T-helper 1 cell treated with Interleukin-12 subunit alpha and Interleukin-12 subunit beta and Interleukin-4 antibody, amounts not matched to agents 30 μg/mL and 1 μg/mL, for 36 hours (primary cell): Measurements from ENCODE around the gene PLXDC2.
"Not testable (repeated sequence)": the region's sequence is repeated elsewhere in the genome, so short reads cannot be mapped to it uniquely, and the experiment has no call there.

Experiments
- H3K27ac Mint-ChIP-seq: one replicate; pipeline ENCODE4 v1.8.0; 2021; ENCODE audit warnings: mild to moderate bottlenecking, mixed read lengths
- H3K27me3 Mint-ChIP-seq: one replicate; pipeline ENCODE4 v1.8.0; 2021; ENCODE audit warnings: low read depth, mixed read lengths
- H3K36me3 Mint-ChIP-seq: one replicate; pipeline ENCODE4 v1.8.0; 2021; ENCODE audit warnings: low read depth, mixed read lengths
- H3K4me1 Mint-ChIP-seq: one replicate; pipeline ENCODE4 v1.8.0; 2021; ENCODE audit warnings: low read depth, mixed read lengths
- H3K4me3 Mint-ChIP-seq: one replicate; pipeline ENCODE4 v1.8.0; 2021; ENCODE audit warnings: mild to moderate bottlenecking, moderate library complexity, mixed read lengths
- H3K9me3 Mint-ChIP-seq: one replicate; pipeline ENCODE4 v1.8.0; 2021; ENCODE audit warnings: mixed read lengths

The PLXDC2 gene

GRCh38 chr10:20209098-20209497 lies 392.9 kb downstream of the PLXDC2 start:
- H3K4me3 Mint-ChIP-seq, H3K9me3 Mint-ChIP-seq, H3K27ac Mint-ChIP-seq, H3K4me1 Mint-ChIP-seq, H3K36me3 Mint-ChIP-seq, H3K27me3 Mint-ChIP-seq: not testable (repeated sequence)

GRCh38 chr10:20215547-20216152 lies 399.4 kb downstream of the PLXDC2 start:
- no peaks in the 10 kb centered on the region for H3K36me3 Mint-ChIP-seq
- no peak overlapping the region for H3K4me3 Mint-ChIP-seq
- H3K4me1 Mint-ChIP-seq, result no peaks in the 10 kb centered on the region
- H3K27ac Mint-ChIP-seq, result no peak overlapping the region
- peaks cover 4% of the 10 kb centered on the region for H3K9me3 Mint-ChIP-seq
- H3K27me3 Mint-ChIP-seq, result no peaks in the 10 kb centered on the region

- H3K36me3 Mint-ChIP-seq, result no peaks in the 10 kb centered on the region
- no peaks in the 10 kb centered on the region for H3K4me1 Mint-ChIP-seq
- no peaks in the 10 kb centered on the region for H3K9me3 Mint-ChIP-seq
Observed at GRCh38 chr10:20221356-20221755, 405.1 kb downstream of the PLXDC2 start.

GRCh38 chr10:20228729-20229128 lies 412.5 kb downstream of the PLXDC2 start:
- Mint-ChIP-seq H3K4me3 (no peak overlapping the region), H3K27ac (no peak overlapping the region), H3K4me1 (no peaks in the 10 kb centered on the region), H3K27me3 (no peaks in the 10 kb centered on the region), H3K36me3 (no peaks in the 10 kb centered on the region), H3K9me3 (peaks cover 17% of the 10 kb centered on the region)

More at GRCh38 chr10:20221356-20221755, 405.1 kb downstream of the PLXDC2 start:
- H3K27me3 Mint-ChIP-seq, result no peaks in the 10 kb centered on the region
- H3K4me3 Mint-ChIP-seq, result no peak overlapping the region
- no peak overlapping the region for H3K27ac Mint-ChIP-seq

- Mint-ChIP-seq H3K4me1 (no peaks in the 10 kb centered on the region), H3K27me3 (no peaks in the 10 kb centered on the region), H3K4me3 (no peak overlapping the region), H3K27ac (no peak overlapping the region), H3K36me3 (no peaks in the 10 kb centered on the region), H3K9me3 (peaks cover 14% of the 10 kb centered on the region)
Observed at GRCh38 chr10:20232079-20232705, 416.0 kb downstream of the PLXDC2 start.

GRCh38 chr10:20233423-20233822 lies 417.2 kb downstream of the PLXDC2 start:
- Mint-ChIP-seq H3K4me3 (no peak overlapping the region), H3K9me3 (peaks cover 5% of the 10 kb centered on the region), H3K4me1 (no peaks in the 10 kb centered on the region), H3K36me3 (no peaks in the 10 kb centered on the region), H3K27me3 (no peaks in the 10 kb centered on the region), H3K27ac (no peak overlapping the region)

- no peak overlapping the region for H3K27ac Mint-ChIP-seq
- peaks cover 4% of the 10 kb centered on the region for H3K9me3 Mint-ChIP-seq
- no peaks in the 10 kb centered on the region for H3K27me3 Mint-ChIP-seq
- no peak overlapping the region for H3K4me3 Mint-ChIP-seq
- no peaks in the 10 kb centered on the region for H3K36me3 Mint-ChIP-seq
- H3K4me1 Mint-ChIP-seq, result no peaks in the 10 kb centered on the region
Observed at GRCh38 chr10:20234579-20234978, 418.3 kb downstream of the PLXDC2 start.

- Mint-ChIP-seq H3K27ac (no peak overlapping the region), H3K27me3 (no peaks in the 10 kb centered on the region), H3K36me3 (no peaks in the 10 kb centered on the region), H3K9me3 (no peaks in the 10 kb centered on the region), H3K4me1 (no peaks in the 10 kb centered on the region), H3K4me3 (no peak overlapping the region)
Observed at GRCh38 chr10:20237091-20237570, 420.9 kb downstream of the PLXDC2 start.

- H3K4me1 Mint-ChIP-seq, result no peaks in the 10 kb centered on the region
- no peaks in the 10 kb centered on the region for H3K36me3 Mint-ChIP-seq
- no peak overlapping the region for H3K27ac Mint-ChIP-seq
Observed at GRCh38 chr10:20237586-20237985, 421.4 kb downstream of the PLXDC2 start.

GRCh38 chr10:20240643-20241042 lies 424.4 kb downstream of the PLXDC2 start:
- peaks cover 7% of the 10 kb centered on the region for H3K9me3 Mint-ChIP-seq
- no peaks in the 10 kb centered on the region for H3K27me3 Mint-ChIP-seq
- H3K27ac Mint-ChIP-seq, result no peak overlapping the region
- H3K36me3 Mint-ChIP-seq, result no peaks in the 10 kb centered on the region
- no peak overlapping the region for H3K4me3 Mint-ChIP-seq
- H3K4me1 Mint-ChIP-seq, result no peaks in the 10 kb centered on the region

More at GRCh38 chr10:20237586-20237985, 421.4 kb downstream of the PLXDC2 start:
- Mint-ChIP-seq H3K4me3 (no peak overlapping the region), H3K27me3 (no peaks in the 10 kb centered on the region), H3K9me3 (no peaks in the 10 kb centered on the region)

GRCh38 chr10:20247454-20247853 lies 431.2 kb downstream of the PLXDC2 start:
- Mint-ChIP-seq H3K36me3 (no peaks in the 10 kb centered on the region), H3K9me3 (peaks cover 11% of the 10 kb centered on the region), H3K4me1 (no peaks in the 10 kb centered on the region), H3K27ac (no peak overlapping the region), H3K27me3 (no peaks in the 10 kb centered on the region), H3K4me3 (no peak overlapping the region)

- Mint-ChIP-seq H3K4me1 (no peaks in the 10 kb centered on the region), H3K27ac (no peak overlapping the region), H3K27me3 (no peaks in the 10 kb centered on the region), H3K36me3 (no peaks in the 10 kb centered on the region), H3K9me3 (peaks cover 11% of the 10 kb centered on the region), H3K4me3 (no peak overlapping the region)
Observed at GRCh38 chr10:20247891-20248708, 431.9 kb downstream of the PLXDC2 start.

GRCh38 chr10:20254078-20254477 lies 437.8 kb downstream of the PLXDC2 start:
- no peaks in the 10 kb centered on the region for H3K27me3 Mint-ChIP-seq

GRCh38 chr10:20254497-20254896 lies 438.3 kb downstream of the PLXDC2 start:
- H3K27ac Mint-ChIP-seq, result no peak overlapping the region

More at GRCh38 chr10:20254078-20254477, 437.8 kb downstream of the PLXDC2 start:
- H3K9me3 Mint-ChIP-seq, result peaks cover 14% of the 10 kb centered on the region
- no peak overlapping the region for H3K4me3 Mint-ChIP-seq
- no peak overlapping the region for H3K27ac Mint-ChIP-seq
- no peaks in the 10 kb centered on the region for H3K4me1 Mint-ChIP-seq
- H3K36me3 Mint-ChIP-seq, result no peaks in the 10 kb centered on the region

GRCh38 chr10:20256969-20257368 lies 440.7 kb downstream of the PLXDC2 start:
- Mint-ChIP-seq H3K27me3 (no peaks in the 10 kb centered on the region), H3K4me1 (no peaks in the 10 kb centered on the region), H3K36me3 (no peaks in the 10 kb centered on the region), H3K27ac (no peak overlapping the region), H3K9me3 (peaks cover 15% of the 10 kb centered on the region), H3K4me3 (no peak overlapping the region)

More at GRCh38 chr10:20254497-20254896, 438.3 kb downstream of the PLXDC2 start:
- no peak overlapping the region for H3K4me3 Mint-ChIP-seq
- H3K36me3 Mint-ChIP-seq, result no peaks in the 10 kb centered on the region
- H3K4me1 Mint-ChIP-seq, result no peaks in the 10 kb centered on the region
- peaks cover 16% of the 10 kb centered on the region for H3K9me3 Mint-ChIP-seq
- no peaks in the 10 kb centered on the region for H3K27me3 Mint-ChIP-seq
